Prostate gland (tissue), 2 donors: ENCODE results near the gene ZNF674.

Experiments
- CTCF ChIP-seq, 4 experiments: fragments of 200-600 bp in 2 of 4; fragments of 450-650 bp in 2 of 4; sonication (generic) in 2 of 4; IDR thresholded peaks; 1 replicate in 3 of 4; 2 replicates in 1 of 4; pipeline ENCODE4 v1.5.1; 2016 to 2019; ENCODE audit warnings: antibody characterized with exemption in 4 of 4, mild to moderate bottlenecking in 2 of 4, moderate library complexity in 2 of 4
- POLR2A ChIP-seq: fragments of 450-650 bp; IDR thresholded peaks from one replicate; pipeline ENCODE4 v1.6.1; 2016; ENCODE audit warnings: antibody characterized with exemption, mild to moderate bottlenecking
- POLR2AphosphoS5 ChIP-seq: sonication (generic); formaldehyde crosslinking; IDR thresholded peaks from one replicate; pipeline ENCODE4 v1.6.1; 2017; ENCODE audit warnings: antibody characterized with exemption

- TF ChIP-seq CTCF (IDR thresholded peaks at IDR 0.05) (no peak), POLR2A (no peak), POLR2AphosphoS5 (no peak)
Observed at GRCh38 chrX:46571423-46572339, 26.5 kb upstream of the ZNF674 start.
